Left lobe of liver (tissue), 2 donors: ENCODE results near the gene SLC12A3. TPM values are rescaled to one million over a fixed set of nuclear protein-coding genes. Genes with fewer than 3 reads are reported as not detected.

Experiments used
- ATAC-seq: fragments of 200-7000 bp; cut with Tn5 transposase; one replicate; pipeline ENCODE4 v1.9.1; 2020; ENCODE audit warnings: mild to moderate bottlenecking, moderate library complexity
- DNase-seq: peaks from one replicate; pipeline ENCODE4 v3.0.0-alpha.2; 2020; ENCODE audit warnings: low spot score
- total RNA-seq: library from RNA; stranded (reverse); gene quantifications from one replicate; pipeline ENCODE4 v1.2.1, GENCODE V29; 2021
- donor health status: DM: no; HTN: no; CAD: no; lungs with moderate emphysema.
- donor health status: DM: no; HTN: yes; CAD: no.

SLC12A3 gene
- total RNA-seq, 1 donor from 2014 or later: not detected

DNA sequence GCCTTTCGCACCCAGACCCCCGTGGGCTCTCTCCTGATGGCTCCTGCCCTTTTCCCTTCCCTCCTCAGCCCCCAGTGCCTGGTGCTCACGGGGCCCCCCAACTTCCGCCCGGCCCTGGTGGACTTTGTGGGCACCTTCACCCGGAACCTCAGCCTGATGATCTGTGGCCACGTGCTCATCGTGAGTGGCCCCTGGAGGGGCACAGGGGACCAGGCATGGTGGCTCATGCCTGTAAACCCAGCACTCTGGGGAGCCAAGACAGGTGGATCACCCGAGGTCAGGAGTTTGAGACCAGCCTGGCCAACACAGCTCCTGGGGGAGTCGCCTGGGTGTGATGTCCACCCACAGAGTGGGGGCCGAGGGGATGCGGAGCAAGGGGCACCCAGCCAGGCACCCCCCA is 21.3 kb downstream of the SLC12A3 start:
- ATAC-seq: no peak
- no peak for DNase-seq

DNA sequence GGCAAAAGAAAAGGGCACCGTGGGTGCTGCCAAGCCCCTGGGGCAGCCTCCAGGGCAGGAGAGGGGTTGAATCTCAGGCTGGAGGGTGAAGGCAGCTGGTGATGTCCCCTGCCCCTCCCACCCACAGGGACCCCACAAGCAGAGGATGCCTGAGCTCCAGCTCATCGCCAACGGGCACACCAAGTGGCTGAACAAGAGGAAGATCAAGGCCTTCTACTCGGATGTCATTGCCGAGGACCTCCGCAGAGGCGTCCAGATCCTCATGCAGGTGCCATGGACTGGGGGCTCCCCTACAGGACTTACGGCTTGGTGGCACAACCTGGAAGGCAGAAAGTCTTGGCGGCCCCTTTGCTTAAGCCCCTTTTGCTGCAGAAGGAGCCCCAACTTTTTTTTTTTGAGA is 21.8 kb downstream of the SLC12A3 start:
- ATAC-seq: no peak

GRCh38 chr16:56888806-56889205 is 23.8 kb downstream of the SLC12A3 start:
- DNase-seq: no peak

More for the DNA sequence above, 21.8 kb downstream of the SLC12A3 start:
- DNase-seq: no peak

GRCh38 chr16:56889206-56889605 is 24.2 kb downstream of the SLC12A3 start:
- DNase-seq (no peak), ATAC-seq (no peak)

More at GRCh38 chr16:56888806-56889205, 23.8 kb downstream of the SLC12A3 start:
- no peak for ATAC-seq

GRCh38 chr16:56891685-56892084 is 26.7 kb downstream of the SLC12A3 start:
- DNase-seq: no peak

GRCh38 chr16:56892705-56893104 is 27.7 kb downstream of the SLC12A3 start:
- no peak for ATAC-seq
- no peak for DNase-seq

More at GRCh38 chr16:56891685-56892084, 26.7 kb downstream of the SLC12A3 start:
- no peak for ATAC-seq

- no peak for ATAC-seq
- no peak for DNase-seq
Measured at GRCh38 chr16:56894331-56894917, 29.4 kb downstream of the SLC12A3 start.

- ATAC-seq: no peak
- DNase-seq: no peak
Measured at GRCh38 chr16:56895813-56896212, 30.8 kb downstream of the SLC12A3 start.

DNA sequence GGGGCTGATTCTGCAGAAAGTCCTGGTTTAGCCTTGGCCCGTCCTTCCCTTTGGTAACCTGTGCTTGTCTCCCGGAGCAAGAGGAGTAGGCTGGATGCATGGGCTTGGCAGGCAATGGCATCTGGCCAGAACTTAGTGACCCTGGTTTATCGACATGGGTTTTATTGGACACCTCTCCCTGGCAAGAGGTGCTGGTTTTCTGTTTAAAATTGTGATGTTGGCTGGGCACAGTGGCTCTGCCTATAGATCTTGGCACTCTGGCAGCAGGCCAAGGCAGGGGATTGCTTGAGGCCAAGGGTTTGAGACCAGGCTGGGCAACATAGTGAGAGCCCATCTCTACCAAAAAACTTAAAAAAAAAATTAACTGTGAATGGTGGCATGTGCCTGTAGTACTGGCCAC is 31.2 kb downstream of the SLC12A3 start:
- DNase-seq (no peak), ATAC-seq (no peak)

- DNase-seq (no peak), ATAC-seq (no peak)
Measured at GRCh38 chr16:56897026-56897799, 32.2 kb downstream of the SLC12A3 start.

- ATAC-seq: no peak
Measured at GRCh38 chr16:56898847-56899246, 33.8 kb downstream of the SLC12A3 start.

GRCh38 chr16:56903866-56904265 is 38.9 kb downstream of the SLC12A3 start:
- ATAC-seq (no peak), DNase-seq (no peak)

More at GRCh38 chr16:56898847-56899246, 33.8 kb downstream of the SLC12A3 start:
- no peak for DNase-seq

- ATAC-seq: no peak
Measured at GRCh38 chr16:56907401-56907800, 42.4 kb downstream of the SLC12A3 start.

DNA sequence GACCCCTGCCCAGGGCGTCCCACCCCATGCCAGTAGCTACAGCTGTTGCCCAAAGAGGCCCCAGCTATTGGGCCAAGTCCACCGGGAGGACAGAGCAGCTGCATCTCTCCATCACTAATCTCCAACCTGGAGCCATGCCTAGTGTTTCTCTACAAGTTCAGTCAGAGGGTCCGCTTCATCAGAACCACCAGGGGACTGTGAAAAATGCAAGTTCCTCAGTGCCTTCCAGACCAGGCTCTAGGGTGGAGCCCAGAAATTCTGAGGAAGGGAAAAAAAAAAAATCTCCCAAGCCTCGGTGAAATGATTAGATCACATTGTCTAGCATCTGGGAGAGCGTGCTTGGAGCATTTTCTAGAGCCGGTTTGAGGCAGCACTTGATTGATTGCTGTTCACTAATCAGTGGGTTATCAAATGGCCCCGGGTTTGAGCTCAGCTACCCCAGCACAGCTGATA is 44.5 kb downstream of the SLC12A3 start:
- DNase-seq (no peak), ATAC-seq (no peak)

More at GRCh38 chr16:56907401-56907800, 42.4 kb downstream of the SLC12A3 start:
- no peak for DNase-seq

DNA sequence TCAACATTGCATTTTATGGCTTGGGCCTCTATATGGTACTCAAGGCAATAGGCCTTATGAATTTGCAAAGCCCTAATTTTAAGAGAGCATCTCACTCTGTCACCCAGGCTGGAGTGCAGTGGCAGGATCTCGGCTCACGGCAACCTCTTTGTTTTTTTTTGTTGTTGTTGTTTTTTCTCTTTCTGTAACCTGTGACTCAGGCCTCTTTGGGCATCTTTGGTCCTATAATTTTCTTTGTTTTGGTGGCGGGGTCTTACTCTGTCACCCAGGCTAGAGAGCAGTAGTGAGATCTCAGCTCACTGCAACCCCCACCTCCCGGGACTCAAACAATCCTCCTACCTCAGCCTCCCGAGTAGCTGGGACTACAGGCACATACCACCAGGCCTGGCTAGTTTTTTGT is 45.1 kb downstream of the SLC12A3 start:
- ATAC-seq (no peak), DNase-seq (no peak)

- DNase-seq: no peak
- ATAC-seq: peak; percentile 72
Measured at GRCh38 chr16:56910654-56911539, 45.9 kb downstream of the SLC12A3 start.

DNA sequence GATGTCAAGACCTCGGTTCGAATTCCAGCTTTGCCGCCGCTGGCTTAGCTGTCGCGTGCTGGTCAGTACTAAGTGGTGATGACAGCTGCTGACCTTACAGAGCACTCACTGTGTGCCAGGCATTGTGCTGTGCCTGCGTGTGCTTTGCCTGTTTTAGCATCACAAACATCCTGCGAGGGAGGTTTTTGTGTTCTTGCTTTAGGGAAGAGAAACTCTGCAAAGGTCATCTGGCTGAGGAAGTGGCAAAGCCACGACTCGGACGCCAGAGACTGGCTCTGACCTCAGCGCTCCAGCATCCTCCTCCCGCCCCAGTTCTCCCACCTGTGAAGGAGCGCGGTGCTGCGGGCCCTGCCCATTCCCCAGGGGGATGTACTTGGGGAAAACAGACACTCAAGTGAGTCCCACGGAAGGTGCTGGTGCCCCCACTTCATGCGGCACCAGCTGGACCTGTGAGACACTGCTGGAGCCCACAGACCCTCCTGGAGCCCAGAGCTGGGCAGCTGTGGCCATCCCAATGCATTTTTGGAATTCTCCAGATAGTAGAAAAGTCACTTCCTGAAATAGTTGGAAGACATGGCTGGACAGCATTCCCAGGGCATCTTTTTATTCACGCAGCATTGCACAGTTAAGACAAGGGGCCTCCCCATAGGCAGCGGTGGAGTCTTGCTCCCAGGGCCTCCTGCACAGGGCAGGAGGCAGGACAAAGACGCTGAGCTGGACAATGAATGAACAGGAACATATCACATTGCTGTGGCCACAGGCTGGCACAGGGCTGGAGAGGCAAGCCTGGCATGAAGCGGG is 47.0 kb downstream of the SLC12A3 start:
- DNase-seq: no peak
- peak; percentile 53 for ATAC-seq

- ATAC-seq: no peak
- DNase-seq: no peak
Measured at GRCh38 chr16:56912746-56913708, 48.0 kb downstream of the SLC12A3 start.

- ATAC-seq: no peak
- DNase-seq: no peak
Measured at GRCh38 chr16:56914896-56915295, 49.9 kb downstream of the SLC12A3 start.
